Neutrophil (primary cell): ENCODE results near the gene PCP2.
A peak's percentile ranks its signal among the peaks of the same experiment; 100 is the strongest.

Experiments
- H3K27ac ChIP-seq: fragments of 200-600 bp; sonication (generic); 2 replicates; pipeline ENCODE4 v1.5.1; 2016; ENCODE audit warnings: mild to moderate bottlenecking, moderate library complexity
- H3K27me3 ChIP-seq: fragments of 200-600 bp; sonication (generic); 2 replicates; pipeline ENCODE4 v1.6.0; 2016; ENCODE audit warnings: mild to moderate bottlenecking
- H3K36me3 ChIP-seq: fragments of 200-600 bp; sonication (generic); 2 replicates; pipeline ENCODE4 v1.5.1; 2017
- H3K4me1 ChIP-seq, 2 experiments: fragments of 200-600 bp in 1 of 2; sonication (generic) in 1 of 2; 1 replicate in 1 of 2; 2 replicates in 1 of 2; pipeline versions ENCODE4 v1.5.1 to v1.6.1; 2013 to 2016; ENCODE audit warnings: low read depth in 1 of 2, low read length in 1 of 2, mild to moderate bottlenecking in 1 of 2, moderate library complexity in 1 of 2; ENCODE audit not compliant: control insufficient read depth in 1 of 2, insufficient read depth in 1 of 2
- H3K4me3 ChIP-seq, 2 experiments: fragments of 200-600 bp in 1 of 2; sonication (generic) in 1 of 2; 1 replicate in 1 of 2; 2 replicates in 1 of 2; pipeline ENCODE4 v1.5.1; 2013 to 2016; ENCODE audit warnings: low read depth in 1 of 2, low read length in 1 of 2, mild to moderate bottlenecking in 1 of 2, moderate library complexity in 1 of 2
- H3K9me3 ChIP-seq: fragments of 200-600 bp; sonication (generic); 2 replicates; pipeline ENCODE4 v1.5.1; 2016
- CTCF ChIP-seq: fragments of 200-600 bp; sonication (generic); IDR thresholded peaks from 2 replicates; pipeline ENCODE4 v1.5.1; 2016; ENCODE audit warnings: antibody characterized with exemption

PCP2 gene

GRCh38 chr19:7674010-7675005, 40.8 kb upstream of the PCP2 start:
- Histone ChIP-seq H3K4me1 (peaks cover 92 to 93% of the 10 kb centered on the region in 2 experiments), H3K9me3 (no peaks in the 10 kb centered on the region), H3K4me3 (peak overlapping the region; percentile 44 to 53), H3K27me3 (no peaks in the 10 kb centered on the region), H3K36me3 (no peaks in the 10 kb centered on the region), H3K27ac (peak overlapping the region; percentile 96)
- no peak for TF ChIP-seq CTCF

- no peak overlapping the region for H3K4me3 ChIP-seq
- TF ChIP-seq CTCF = no peak
- no peaks in the 10 kb centered on the region for H3K9me3 ChIP-seq
- H3K4me1 ChIP-seq = peaks cover 87 to 91% of the 10 kb centered on the region in 2 experiments
- no peaks in the 10 kb centered on the region for H3K27me3 ChIP-seq
- peak overlapping the region; percentile 96 for H3K27ac ChIP-seq
- H3K36me3 ChIP-seq = no peaks in the 10 kb centered on the region
These were observed 39.0 kb upstream of the PCP2 start for GRCh38 chr19:7672522-7672921.

- no peaks in the 10 kb centered on the region for H3K9me3 ChIP-seq
- peak overlapping the region; percentile 63 to 67 for H3K4me3 ChIP-seq
- H3K27me3 ChIP-seq = no peaks in the 10 kb centered on the region
- no peak for TF ChIP-seq CTCF
- peak overlapping the region; percentile 75 for H3K27ac ChIP-seq
- no peaks in the 10 kb centered on the region for H3K36me3 ChIP-seq
- peaks cover 70 to 74% of the 10 kb centered on the region in 2 experiments for H3K4me1 ChIP-seq
These were observed 37.3 kb upstream of the PCP2 start for GRCh38 chr19:7670790-7671189.

- Histone ChIP-seq H3K36me3 (no peaks in the 10 kb centered on the region), H3K4me3 (peak overlapping the region; percentile 63 to 67), H3K9me3 (no peaks in the 10 kb centered on the region), H3K4me1 (peaks cover 65 to 73% of the 10 kb centered on the region in 2 experiments), H3K27me3 (no peaks in the 10 kb centered on the region), H3K27ac (peak overlapping the region; percentile 75)
- no peak for TF ChIP-seq CTCF
These were observed 36.7 kb upstream of the PCP2 start for GRCh38 chr19:7670150-7670783.

- Histone ChIP-seq H3K36me3 (no peaks in the 10 kb centered on the region), H3K27me3 (no peaks in the 10 kb centered on the region), H3K27ac (peak overlapping the region; percentile 75), H3K4me3 (peak overlapping the region; percentile 63 to 67), H3K4me1 (peaks cover 58 to 71% of the 10 kb centered on the region in 2 experiments), H3K9me3 (no peaks in the 10 kb centered on the region)
- no peak for TF ChIP-seq CTCF
These were observed 36.1 kb upstream of the PCP2 start for GRCh38 chr19:7669641-7670040.
